HUES64 (cell line): Measurements from ENCODE around the gene SRP19.
"Not testable (repeated sequence)": the region's sequence is repeated elsewhere in the genome, so short reads cannot be mapped to it uniquely, and the experiment has no call there.

ENCODE experiments used
- H3K27ac ChIP-seq: 2 replicates; pipeline ENCODE4 v1.7.0; 2013; ENCODE audit warnings: low read depth, low read length, inconsistent platforms
- H3K27me3 ChIP-seq: 2 replicates; pipeline ENCODE4 v1.6.1; 2013; ENCODE audit warnings: mild to moderate bottlenecking, low read length; ENCODE audit not compliant: insufficient read depth
- H3K36me3 ChIP-seq: 2 replicates; pipeline ENCODE4 v1.6.1; 2013; ENCODE audit warnings: mild to moderate bottlenecking, low read length; ENCODE audit not compliant: insufficient read depth
- H3K4me1 ChIP-seq: 2 replicates; pipeline ENCODE4 v1.6.1; 2013; ENCODE audit warnings: mild to moderate bottlenecking, low read length, moderate library complexity; ENCODE audit not compliant: insufficient read depth
- H3K4me3 ChIP-seq: 2 replicates; pipeline ENCODE4 v1.5.1; 2013; ENCODE audit warnings: mild to moderate bottlenecking, low read length, moderate library complexity
- H3K9ac ChIP-seq: 2 replicates; pipeline ENCODE4 v1.6.1; 2013; ENCODE audit warnings: mild to moderate bottlenecking, low read depth, low read length
- H3K9me3 ChIP-seq: 2 replicates; pipeline ENCODE4 v1.6.1; 2013; ENCODE audit warnings: low read depth, low read length; ENCODE audit not compliant: insufficient read depth
- WGBS: fragments of 150-250, 120-280 bp; methylation state at CpG from one replicate; pipeline ENCODE4 v1.1.7; 2013; ENCODE audit warnings: missing lambda C conversion rate; 5-methylcytosine and 5-hydroxymethylcytosine counted together

SRP19 gene

DNA sequence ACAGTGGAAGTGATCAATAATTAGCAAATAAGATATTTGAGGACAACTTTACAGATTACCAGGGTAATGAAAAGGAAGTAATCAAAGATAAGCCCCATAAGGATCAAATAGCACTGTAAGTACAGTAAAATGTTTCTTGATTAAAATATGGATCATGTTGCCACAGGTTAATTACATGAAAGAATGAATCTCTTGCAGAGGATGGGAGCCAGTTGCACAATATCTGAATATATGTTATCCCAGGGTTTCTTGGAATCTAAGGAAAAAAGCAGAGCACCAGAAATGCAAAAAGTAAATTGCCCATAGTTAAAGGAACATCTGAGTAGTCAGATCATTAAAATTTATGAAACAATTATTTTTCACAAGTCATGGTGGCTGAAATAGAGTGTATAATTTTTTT is 13.8 kb upstream of the SRP19 start:
- Histone ChIP-seq H3K4me3 (no peak overlapping the region), H3K27me3 (no peaks in the 10 kb centered on the region), H3K9ac (no peak overlapping the region), H3K27ac (no peak overlapping the region), H3K9me3 (peaks cover 9% of the 10 kb centered on the region), H3K36me3 (no peaks in the 10 kb centered on the region; the same call in 1 of the 2 replicates), H3K4me1 (peaks cover 17% of the 10 kb centered on the region)

DNA sequence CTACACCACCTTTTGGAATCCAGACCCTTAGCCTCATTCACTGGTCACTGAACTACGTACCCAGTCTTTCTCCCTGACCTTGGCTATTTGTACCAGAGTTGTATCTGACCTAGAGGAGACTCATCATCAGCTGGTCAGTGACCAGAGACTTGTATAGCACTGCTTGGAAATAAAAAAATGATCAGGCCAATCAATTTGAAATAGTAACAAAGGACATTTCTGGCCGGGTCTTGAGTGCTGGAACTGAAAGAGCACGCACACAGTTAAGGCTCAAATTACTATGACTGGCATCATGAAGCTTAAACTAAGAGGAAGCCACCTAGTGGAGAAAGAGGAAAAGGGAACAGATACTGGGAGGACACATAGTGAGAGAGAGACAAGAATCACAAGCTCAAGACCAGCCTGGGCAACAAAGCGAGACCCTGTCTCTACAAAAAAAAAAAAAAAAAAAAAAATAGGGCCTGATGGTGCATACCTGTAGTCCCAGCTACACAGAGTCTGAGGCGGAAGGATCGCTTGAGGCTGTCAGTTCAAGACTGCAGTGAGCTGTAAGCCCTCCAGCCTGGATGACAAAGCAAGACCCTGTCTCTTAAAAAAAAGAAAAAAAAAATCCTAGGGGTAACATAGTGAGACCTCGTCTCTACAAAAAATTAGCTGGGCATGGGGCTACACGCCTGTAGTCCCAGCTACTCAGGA is 12.8 kb upstream of the SRP19 start:
- Histone ChIP-seq H3K27me3 (no peaks in the 10 kb centered on the region), H3K9ac (no peak overlapping the region), H3K4me1 (peaks cover 17% of the 10 kb centered on the region), H3K9me3 (peaks cover under 1% of the 10 kb centered on the region; the same call in 1 of the 2 replicates), H3K4me3 (0 out of 2 replicates have a peak overlapping the region, but pooled peaks have one; percentile 13), H3K27ac (no peak overlapping the region), H3K36me3 (no peaks in the 10 kb centered on the region)
- 62% methylated on average over 7 of the region's 8 CpGs for WGBS

DNA sequence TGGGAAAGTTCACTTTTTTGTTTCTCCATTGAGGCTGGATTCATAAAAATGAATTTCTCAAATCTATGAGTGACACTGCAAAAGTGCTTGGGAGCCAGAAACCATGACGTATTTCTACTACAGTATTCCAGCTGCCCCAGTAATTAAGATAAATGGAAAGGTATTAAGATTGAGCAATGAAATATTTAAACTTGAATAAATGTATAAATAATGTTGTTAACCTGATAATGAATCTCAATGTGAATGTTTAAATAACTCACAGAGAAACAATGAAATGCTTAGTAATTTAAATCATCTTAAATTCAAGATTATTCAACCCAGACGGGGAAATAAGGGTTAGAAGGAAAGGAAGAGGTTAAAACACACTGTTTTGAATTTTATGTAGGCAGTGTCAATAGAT is 11.2 kb upstream of the SRP19 start:
- Histone ChIP-seq H3K27me3 (no peaks in the 10 kb centered on the region), H3K4me3 (no peak overlapping the region), H3K9ac (no peak overlapping the region), H3K4me1 (peaks cover 17% of the 10 kb centered on the region), H3K9me3 (no peaks in the 10 kb centered on the region), H3K27ac (no peak overlapping the region), H3K36me3 (no peaks in the 10 kb centered on the region)
- WGBS = 100% methylated on average over 1 of the region's 2 CpGs

- WGBS = 83% methylated on average over 1 of the region's 1 CpG
- no peak overlapping the region for H3K4me3 ChIP-seq
Measured at GRCh38 chr5:112854651-112855050, 6.4 kb upstream of the SRP19 start.

GRCh38 chr5:112857866-112858265 is 3.2 kb upstream of the SRP19 start:
- no peak overlapping the region for H3K4me3 ChIP-seq
- H3K4me1 ChIP-seq = peaks cover 6% of the 10 kb centered on the region
- H3K27me3 ChIP-seq = peaks cover 22% of the 10 kb centered on the region; the same call in 1 of the 2 replicates
- H3K9me3 ChIP-seq = no peaks in the 10 kb centered on the region
- H3K36me3 ChIP-seq = peaks cover 4% of the 10 kb centered on the region
- H3K9ac ChIP-seq = no peak overlapping the region
- H3K27ac ChIP-seq = no peak overlapping the region

More at GRCh38 chr5:112854651-112855050, 6.4 kb upstream of the SRP19 start:
- H3K27me3 ChIP-seq = peaks cover 22% of the 10 kb centered on the region; the same call in 1 of the 2 replicates
- H3K27ac ChIP-seq = no peak overlapping the region
- H3K4me1 ChIP-seq = no peaks in the 10 kb centered on the region
- H3K9ac ChIP-seq = no peak overlapping the region
- H3K9me3 ChIP-seq = no peaks in the 10 kb centered on the region
- H3K36me3 ChIP-seq = no peaks in the 10 kb centered on the region

- not testable (repeated sequence) for H3K4me1 ChIP-seq, H3K9me3 ChIP-seq
- Histone ChIP-seq H3K4me3 (peak overlapping the region; percentile 90), H3K27me3 (peaks cover 21% of the 10 kb centered on the region; the same call in 1 of the 2 replicates), H3K36me3 (peaks cover 31% of the 10 kb centered on the region), H3K27ac (peak overlapping the region; percentile 48; the same call in 1 of the 2 replicates), H3K9ac (peak overlapping the region; percentile 95)
- 90% methylated on average over 11 of the region's 11 CpGs for WGBS
Measured at GRCh38 chr5:112860571-112860928, 537 bp upstream of the SRP19 start.

GRCh38 chr5:112861638-112861985 is 525 bp downstream of the SRP19 start:
- no peaks in the 10 kb centered on the region for H3K9me3 ChIP-seq
- H3K4me3 ChIP-seq = peak overlapping the region; percentile 90
- peak overlapping the region; percentile 95 for H3K9ac ChIP-seq
- H3K4me1 ChIP-seq = peaks cover 6% of the 10 kb centered on the region
- under 1% methylated on average over 8 of the region's 8 CpGs for WGBS
- H3K36me3 ChIP-seq = peaks cover 41% of the 10 kb centered on the region
- peaks cover 18% of the 10 kb centered on the region; the same call in 1 of the 2 replicates for H3K27me3 ChIP-seq
- H3K27ac ChIP-seq = peak overlapping the region; percentile 79

DNA sequence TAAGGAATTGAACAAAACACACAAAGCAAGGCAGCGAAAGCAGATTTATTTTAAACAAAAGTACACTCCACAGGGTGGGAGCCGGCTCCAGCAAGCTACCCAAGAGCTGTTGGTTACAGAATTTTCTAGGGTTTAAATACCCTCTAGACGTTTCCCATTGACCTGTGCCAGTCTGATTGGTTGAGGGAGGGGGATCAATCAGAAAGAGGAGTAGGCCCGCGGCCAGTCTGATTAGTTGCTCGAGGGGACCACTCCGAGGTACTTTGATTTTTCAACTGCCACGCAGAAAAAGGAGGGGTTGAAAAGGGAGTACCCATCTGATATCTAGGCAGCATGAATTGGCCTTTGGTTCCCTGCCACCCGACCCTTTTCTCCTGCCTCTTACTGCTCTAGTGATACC is 998 bp downstream of the SRP19 start:
- 39% methylated on average over 9 of the region's 9 CpGs for WGBS

GRCh38 chr5:112863549-112863948 is 2.5 kb downstream of the SRP19 start:
- H3K9me3 ChIP-seq = no peaks in the 10 kb centered on the region
- 94% methylated on average over 3 of the region's 4 CpGs for WGBS
- H3K36me3 ChIP-seq = peaks cover 61% of the 10 kb centered on the region
- no peak overlapping the region for H3K9ac ChIP-seq
- H3K4me3 ChIP-seq = no peak overlapping the region
- H3K27me3 ChIP-seq = peaks cover 5% of the 10 kb centered on the region; the same call in 1 of the 2 replicates
- H3K27ac ChIP-seq = no peak overlapping the region
- H3K4me1 ChIP-seq = peaks cover 6% of the 10 kb centered on the region

More for the DNA sequence above, 998 bp downstream of the SRP19 start:
- H3K27ac ChIP-seq = no peak overlapping the region
- H3K9ac ChIP-seq = peak overlapping the region; percentile 95
- peaks cover 46% of the 10 kb centered on the region for H3K36me3 ChIP-seq
- peak overlapping the region; percentile 90 for H3K4me3 ChIP-seq
- H3K27me3 ChIP-seq = peaks cover 18% of the 10 kb centered on the region; the same call in 1 of the 2 replicates
- H3K9me3 ChIP-seq = no peaks in the 10 kb centered on the region
- peaks cover 6% of the 10 kb centered on the region for H3K4me1 ChIP-seq

- H3K9me3 ChIP-seq = no peaks in the 10 kb centered on the region
- H3K4me1 ChIP-seq = peaks cover 6% of the 10 kb centered on the region
- peaks cover 77% of the 10 kb centered on the region for H3K36me3 ChIP-seq
- H3K27me3 ChIP-seq = no peaks in the 10 kb centered on the region
- H3K4me3 ChIP-seq = no peak overlapping the region
- no peak overlapping the region for H3K9ac ChIP-seq
- H3K27ac ChIP-seq = no peak overlapping the region
- 98% methylated on average over 3 of the region's 3 CpGs for WGBS
Measured at GRCh38 chr5:112865128-112865527, 4.0 kb downstream of the SRP19 start.

DNA sequence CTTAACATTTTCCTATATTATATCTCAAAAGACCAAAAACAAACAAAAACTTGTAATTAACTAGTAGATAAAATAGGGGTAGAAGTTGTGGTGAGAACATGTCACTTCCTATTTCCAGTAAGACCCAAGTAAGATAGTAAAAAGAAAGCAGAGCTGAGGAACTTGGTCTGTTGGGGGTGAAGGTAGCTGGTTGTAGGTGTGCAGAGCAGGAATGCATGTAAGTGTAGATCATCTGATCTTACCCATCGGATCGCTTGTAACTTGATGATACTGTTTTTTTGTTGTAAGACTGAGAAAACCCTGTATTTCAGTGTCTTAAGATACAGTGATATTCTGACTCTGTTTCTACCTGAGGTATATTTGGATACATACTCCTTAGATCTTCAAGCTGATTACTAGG is 5.7 kb downstream of the SRP19 start:
- Histone ChIP-seq H3K27me3 (no peaks in the 10 kb centered on the region), H3K4me3 (no peak overlapping the region), H3K9me3 (no peaks in the 10 kb centered on the region), H3K27ac (no peak overlapping the region), H3K9ac (no peak overlapping the region), H3K4me1 (peaks cover 6% of the 10 kb centered on the region), H3K36me3 (peaks cover 89% of the 10 kb centered on the region)
- WGBS = 100% methylated on average over 2 of the region's 2 CpGs
